Measurements from ENCODE around the gene NCF2. TPM values are rescaled to one million over a fixed set of nuclear protein-coding genes. Genes with fewer than 3 reads are reported as not detected.

Gene NCF2
- total RNA-seq, 1 experiment from 2014 or later, result 5.5 TPM

- H3K27me3 Mint-ChIP-seq (ENCODE audit: unreplicated experiment), result peaks cover 10% of the 10 kb centered on the region
- peaks cover 38% of the 10 kb centered on the region for H3K36me3 Mint-ChIP-seq (ENCODE audit: insufficient read depth, unreplicated experiment)
- H3K27ac Mint-ChIP-seq (ENCODE audit: unreplicated experiment), result peak overlapping the region; percentile 94
- no peaks in the 10 kb centered on the region for H3K9me3 Mint-ChIP-seq (ENCODE audit: low read depth, unreplicated experiment)
- intact Hi-C loops (cut with micrococcal nuclease; ENCODE audit: unreplicated experiment), result no loop called here
- no peak for TF ChIP-seq CTCF (IDR thresholded peaks at IDR 0.05; ENCODE audit: unreplicated experiment)
- no TSS peak for BruUV-seq (replicated peaks)
- CTCF ChIA-PET, result interaction anchor here (0.5 to 1.1 kb wide), 3 partner anchors 19 to 279 kb away, joined by 4 to 5 read pairs (median 4); no protein-coding TSS in a partner anchor
- no peak for DNase-seq
- H3K4me1 Mint-ChIP-seq (ENCODE audit: low read depth, unreplicated experiment), result peaks cover 17% of the 10 kb centered on the region
- peak overlapping the region; percentile 95 for H3K4me3 Mint-ChIP-seq (ENCODE audit: low read depth, unreplicated experiment)
These were observed 46.0 kb upstream of the NCF2 start for GRCh38 chr1:183636334-183636682.

- Mint-ChIP-seq H3K27me3 (ENCODE audit: unreplicated experiment) (peaks cover 10% of the 10 kb centered on the region), H3K9me3 (ENCODE audit: low read depth, unreplicated experiment) (no peaks in the 10 kb centered on the region), H3K4me1 (ENCODE audit: low read depth, unreplicated experiment) (peaks cover 22% of the 10 kb centered on the region), H3K27ac (ENCODE audit: unreplicated experiment) (peak within 1 kb of the TSS; percentile 94), H3K36me3 (ENCODE audit: insufficient read depth, unreplicated experiment) (peaks cover 40% of the 10 kb centered on the region), H3K4me3 (ENCODE audit: low read depth, unreplicated experiment) (peak within 1 kb of the TSS; percentile 95)
- intact Hi-C loops (cut with micrococcal nuclease; ENCODE audit: unreplicated experiment), result no loop called here
- BruUV-seq (replicated peaks), result no TSS peak
- CTCF ChIA-PET, result interaction anchor here (0.5 to 1.1 kb wide), 4 partner anchors 20 to 400 kb away, joined by 3 to 5 read pairs (median 4); no protein-coding TSS in a partner anchor
- TF ChIP-seq CTCF (IDR thresholded peaks at IDR 0.05; ENCODE audit: unreplicated experiment), result no peak
- peak; percentile 98 for DNase-seq
These were observed 45.5 kb upstream of the NCF2 start, which contains the start of gene ARPC5 for GRCh38 chr1:183635606-183636333. ARPC5 (minus strand) TSS chr1:183635783; CDS start chr1:183635659, 124 bp downstream.

DNA sequence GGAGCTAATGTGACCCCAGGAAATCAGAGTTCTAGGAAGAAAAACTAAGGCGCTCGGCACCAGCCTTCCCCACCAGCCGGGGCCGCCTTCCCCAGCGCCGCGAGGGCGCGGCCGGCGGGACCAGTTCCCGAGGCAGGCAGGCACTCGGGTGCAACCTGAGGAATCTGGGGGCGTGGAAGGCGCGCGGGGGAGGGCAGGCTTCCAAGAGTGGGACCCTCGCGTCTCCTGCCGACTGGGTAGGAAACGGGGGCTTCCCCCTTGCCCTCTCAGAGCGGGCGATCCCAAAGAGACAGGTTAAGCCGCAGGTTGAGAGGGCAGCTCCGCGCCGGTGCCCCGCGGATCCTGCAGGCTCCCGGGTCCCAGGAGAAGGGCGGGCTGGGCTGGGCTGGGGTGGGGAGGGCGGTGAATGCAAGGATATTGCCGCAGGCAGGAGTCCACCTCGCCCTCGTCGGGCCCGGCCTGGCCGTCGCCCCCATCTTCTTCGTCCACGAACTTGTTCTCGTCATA, 44.9 kb upstream of the NCF2 start:
- intact Hi-C loops (cut with micrococcal nuclease; ENCODE audit: unreplicated experiment), result no loop called here
- CTCF ChIA-PET, result interaction anchor here (0.6 to 1.1 kb wide), 3 partner anchors 20 to 401 kb away, joined by 3 to 5 read pairs (median 4); no protein-coding TSS in a partner anchor
- H3K36me3 Mint-ChIP-seq (ENCODE audit: insufficient read depth, unreplicated experiment), result peaks cover 46% of the 10 kb centered on the region

More for the DNA sequence above, 44.9 kb upstream of the NCF2 start:
- peak overlapping the region; percentile 94 for H3K27ac Mint-ChIP-seq (ENCODE audit: unreplicated experiment)
- BruUV-seq (replicated peaks), result no TSS peak
- peaks cover 28% of the 10 kb centered on the region for H3K4me1 Mint-ChIP-seq (ENCODE audit: low read depth, unreplicated experiment)
- no peak for TF ChIP-seq CTCF (IDR thresholded peaks at IDR 0.05; ENCODE audit: unreplicated experiment)
- H3K9me3 Mint-ChIP-seq (ENCODE audit: low read depth, unreplicated experiment), result no peaks in the 10 kb centered on the region
- peak; percentile 48 for DNase-seq
- H3K27me3 Mint-ChIP-seq (ENCODE audit: unreplicated experiment), result peaks cover 10% of the 10 kb centered on the region
- H3K4me3 Mint-ChIP-seq (ENCODE audit: low read depth, unreplicated experiment), result peak overlapping the region; percentile 95
